Nephron (organoid): ENCODE data around the gene CD244.

Source experiments
- H3K27ac Mint-ChIP-seq, 3 experiments: 2 replicates each; pipeline ENCODE4 v1.8.0; 2020; ENCODE audit warnings: mixed read lengths in 3 of 3, mild to moderate bottlenecking in 2 of 3, moderate library complexity in 1 of 3
- H3K27me3 Mint-ChIP-seq: 2 replicates; pipeline ENCODE4 v1.8.0; 2021; ENCODE audit warnings: low read depth, mild to moderate bottlenecking, moderate library complexity, mixed read lengths
- H3K36me3 Mint-ChIP-seq: 2 replicates; pipeline ENCODE4 v1.8.0; 2020; ENCODE audit warnings: low read depth, mixed read lengths
- H3K4me1 Mint-ChIP-seq: 2 replicates; pipeline ENCODE4 v1.8.0; 2020; ENCODE audit warnings: mixed read lengths
- H3K4me3 Mint-ChIP-seq, 3 experiments: 2 replicates each; pipeline ENCODE4 v1.8.0; 2020; ENCODE audit warnings: mild to moderate bottlenecking in 3 of 3, mixed read lengths in 3 of 3, moderate library complexity in 2 of 3
- H3K9me3 Mint-ChIP-seq: 2 replicates; pipeline ENCODE4 v1.8.0; 2020; ENCODE audit warnings: mixed read lengths
- CTCF ChIP-seq, 3 experiments: fragments of 200-600 bp; sonication (generic); IDR thresholded peaks; one replicate each; pipeline ENCODE4 v1.5.0; 2021; ENCODE audit warnings: antibody characterized with exemption in 3 of 3; ENCODE audit not compliant: unreplicated experiment in 3 of 3

Gene CD244

GRCh38 chr1:160797861-160798273 is 64.8 kb downstream of the CD244 start:
- no peak overlapping the region for H3K4me3 Mint-ChIP-seq
- no peaks in the 10 kb centered on the region for H3K9me3 Mint-ChIP-seq
- H3K27ac Mint-ChIP-seq, result no peak overlapping the region
- H3K27me3 Mint-ChIP-seq, result peaks cover 8% of the 10 kb centered on the region
- no peaks in the 10 kb centered on the region for H3K36me3 Mint-ChIP-seq
- H3K4me1 Mint-ChIP-seq, result no peaks in the 10 kb centered on the region
- no peak for TF ChIP-seq CTCF (IDR thresholded peaks at IDR 0.05; ENCODE audit: unreplicated experiment in 3 of 3)

- no peaks in the 10 kb centered on the region for H3K4me1 Mint-ChIP-seq
- no peak overlapping the region for H3K4me3 Mint-ChIP-seq
- no peak overlapping the region for H3K27ac Mint-ChIP-seq
- no peak for TF ChIP-seq CTCF (IDR thresholded peaks at IDR 0.05; ENCODE audit: unreplicated experiment in 3 of 3)
- H3K9me3 Mint-ChIP-seq, result no peaks in the 10 kb centered on the region
- no peaks in the 10 kb centered on the region for H3K36me3 Mint-ChIP-seq
- peaks cover 8% of the 10 kb centered on the region for H3K27me3 Mint-ChIP-seq
Measured at GRCh38 chr1:160797271-160797709, 65.4 kb downstream of the CD244 start.

GRCh38 chr1:160795951-160796383 is 66.7 kb downstream of the CD244 start, which contains the start of gene LY9:
TSS of gene LY9 (plus strand) at chr1:160796174. CDS start at chr1:160796188, 14 bp downstream.
- no peaks in the 10 kb centered on the region for H3K9me3 Mint-ChIP-seq
- no peak within 1 kb of the TSS for H3K4me3 Mint-ChIP-seq
- no peak for TF ChIP-seq CTCF (IDR thresholded peaks at IDR 0.05; ENCODE audit: unreplicated experiment in 3 of 3)
- no peaks in the 10 kb centered on the region for H3K4me1 Mint-ChIP-seq
- H3K27ac Mint-ChIP-seq, result no peak within 1 kb of the TSS
- H3K36me3 Mint-ChIP-seq, result no peaks in the 10 kb centered on the region
- H3K27me3 Mint-ChIP-seq, result peaks cover 8% of the 10 kb centered on the region

- H3K27ac Mint-ChIP-seq, result no peak overlapping the region
- no peak for TF ChIP-seq CTCF (IDR thresholded peaks at IDR 0.05; ENCODE audit: unreplicated experiment in 3 of 3)
- no peaks in the 10 kb centered on the region for H3K9me3 Mint-ChIP-seq
- H3K4me1 Mint-ChIP-seq, result no peaks in the 10 kb centered on the region
- H3K4me3 Mint-ChIP-seq, result no peak overlapping the region
- H3K36me3 Mint-ChIP-seq, result no peaks in the 10 kb centered on the region
- peaks cover 8% of the 10 kb centered on the region for H3K27me3 Mint-ChIP-seq
Measured at GRCh38 chr1:160794376-160794775, 68.3 kb downstream of the CD244 start.

- H3K4me1 Mint-ChIP-seq, result no peaks in the 10 kb centered on the region
- no peak for TF ChIP-seq CTCF (IDR thresholded peaks at IDR 0.05; ENCODE audit: unreplicated experiment in 3 of 3)
- H3K4me3 Mint-ChIP-seq, result no peak overlapping the region
- peaks cover 5% of the 10 kb centered on the region for H3K27me3 Mint-ChIP-seq
- no peaks in the 10 kb centered on the region for H3K9me3 Mint-ChIP-seq
- no peaks in the 10 kb centered on the region for H3K36me3 Mint-ChIP-seq
- H3K27ac Mint-ChIP-seq, result no peak overlapping the region
Measured at GRCh38 chr1:160789702-160790611, 72.7 kb downstream of the CD244 start.
